Ovary (tissue), 3 donors: ENCODE measurements around the gene DCAF16.

Experiments used
- POLR2A ChIP-seq: fragments of 450-650 bp; IDR thresholded peaks from one replicate; pipeline ENCODE4 v1.6.1; 2017; ENCODE audit warnings: antibody characterized with exemption, mild to moderate bottlenecking, moderate library complexity
- TF ChIP-seq, protein P1 (sequence below), 3 donors: fragments of 450-650 bp in 2 of 3; fragments of 200-600 bp in 1 of 3; IDR thresholded peaks; one replicate each; pipeline versions ENCODE4 v1.5.1 to v1.8.0; 2016 to 2022; ENCODE audit warnings: antibody characterized with exemption in 3 of 3, mild to moderate bottlenecking in 1 of 3
- donor health status: DM: no; HTN: no; CAD: no.

DNA sequence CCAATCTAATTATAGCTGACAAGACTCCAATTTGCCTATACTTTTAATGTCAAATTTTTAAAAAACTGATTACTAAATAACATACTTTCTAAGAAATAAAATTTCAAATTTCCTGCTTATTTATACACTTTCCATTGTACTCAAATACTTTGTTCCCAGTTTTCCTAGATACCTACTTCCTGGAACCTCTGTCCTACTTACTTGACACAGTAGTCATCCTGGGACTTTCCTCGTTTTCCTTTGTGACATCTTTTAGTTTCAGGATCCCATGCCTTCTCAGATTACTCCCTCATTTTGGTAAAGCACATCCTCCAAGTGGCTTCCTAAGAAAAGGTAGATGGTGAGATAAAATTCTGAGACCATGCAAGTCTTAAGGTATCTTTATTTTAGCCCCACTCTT lies 15.8 kb downstream of the DCAF16 start:
- TF ChIP-seq, protein P1, sequence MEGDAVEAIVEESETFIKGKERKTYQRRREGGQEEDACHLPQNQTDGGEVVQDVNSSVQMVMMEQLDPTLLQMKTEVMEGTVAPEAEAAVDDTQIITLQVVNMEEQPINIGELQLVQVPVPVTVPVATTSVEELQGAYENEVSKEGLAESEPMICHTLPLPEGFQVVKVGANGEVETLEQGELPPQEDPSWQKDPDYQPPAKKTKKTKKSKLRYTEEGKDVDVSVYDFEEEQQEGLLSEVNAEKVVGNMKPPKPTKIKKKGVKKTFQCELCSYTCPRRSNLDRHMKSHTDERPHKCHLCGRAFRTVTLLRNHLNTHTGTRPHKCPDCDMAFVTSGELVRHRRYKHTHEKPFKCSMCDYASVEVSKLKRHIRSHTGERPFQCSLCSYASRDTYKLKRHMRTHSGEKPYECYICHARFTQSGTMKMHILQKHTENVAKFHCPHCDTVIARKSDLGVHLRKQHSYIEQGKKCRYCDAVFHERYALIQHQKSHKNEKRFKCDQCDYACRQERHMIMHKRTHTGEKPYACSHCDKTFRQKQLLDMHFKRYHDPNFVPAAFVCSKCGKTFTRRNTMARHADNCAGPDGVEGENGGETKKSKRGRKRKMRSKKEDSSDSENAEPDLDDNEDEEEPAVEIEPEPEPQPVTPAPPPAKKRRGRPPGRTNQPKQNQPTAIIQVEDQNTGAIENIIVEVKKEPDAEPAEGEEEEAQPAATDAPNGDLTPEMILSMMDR (IDR thresholded peaks at IDR 0.05), result no peak
- no peak for TF ChIP-seq POLR2A
